ENCODE data around the gene GPR137B.
"Not testable (repeated sequence)": the region's sequence is repeated elsewhere in the genome, so short reads cannot be mapped to it uniquely, and the experiment has no call there.

DNA sequence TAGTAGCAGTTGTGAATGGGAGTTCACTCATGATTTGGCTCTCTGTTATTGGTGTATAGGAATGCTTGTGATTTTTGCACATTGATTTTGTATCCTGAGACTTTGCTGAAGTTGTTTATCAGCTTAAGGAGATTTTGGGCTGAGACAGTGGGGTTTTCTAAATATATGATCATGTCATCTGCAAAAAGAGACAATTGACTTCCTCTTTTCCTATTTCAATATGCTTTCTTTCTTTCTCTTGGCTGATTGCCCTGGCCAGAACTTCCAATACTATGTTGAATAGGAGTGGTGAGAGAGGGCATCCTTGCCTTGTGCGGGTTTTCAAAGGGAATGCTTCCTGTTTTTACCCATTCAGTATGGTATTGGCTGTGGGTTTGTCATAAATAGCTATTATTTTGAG, 45.7 kb downstream of the GPR137B start:
- TF ChIP-seq, protein P1, sequence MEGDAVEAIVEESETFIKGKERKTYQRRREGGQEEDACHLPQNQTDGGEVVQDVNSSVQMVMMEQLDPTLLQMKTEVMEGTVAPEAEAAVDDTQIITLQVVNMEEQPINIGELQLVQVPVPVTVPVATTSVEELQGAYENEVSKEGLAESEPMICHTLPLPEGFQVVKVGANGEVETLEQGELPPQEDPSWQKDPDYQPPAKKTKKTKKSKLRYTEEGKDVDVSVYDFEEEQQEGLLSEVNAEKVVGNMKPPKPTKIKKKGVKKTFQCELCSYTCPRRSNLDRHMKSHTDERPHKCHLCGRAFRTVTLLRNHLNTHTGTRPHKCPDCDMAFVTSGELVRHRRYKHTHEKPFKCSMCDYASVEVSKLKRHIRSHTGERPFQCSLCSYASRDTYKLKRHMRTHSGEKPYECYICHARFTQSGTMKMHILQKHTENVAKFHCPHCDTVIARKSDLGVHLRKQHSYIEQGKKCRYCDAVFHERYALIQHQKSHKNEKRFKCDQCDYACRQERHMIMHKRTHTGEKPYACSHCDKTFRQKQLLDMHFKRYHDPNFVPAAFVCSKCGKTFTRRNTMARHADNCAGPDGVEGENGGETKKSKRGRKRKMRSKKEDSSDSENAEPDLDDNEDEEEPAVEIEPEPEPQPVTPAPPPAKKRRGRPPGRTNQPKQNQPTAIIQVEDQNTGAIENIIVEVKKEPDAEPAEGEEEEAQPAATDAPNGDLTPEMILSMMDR (IDR thresholded peaks at IDR 0.05 in 2 of 3, conservative IDR thresholded peaks at IDR 0.05 in 1 of 3; ENCODE audit: borderline replicate concordance in 1 of 3, insufficient read depth in 1 of 3, low read depth in 2 of 3, low read length in 2 of 3), result not testable (repeated sequence)
- not testable (repeated sequence) for TF ChIP-seq ZFX (IDR thresholded peaks at IDR 0.05); POLR2A (IDR thresholded peaks at IDR 0.05; ENCODE audit: borderline replicate concordance, extremely low read depth, insufficient read depth, insufficient read length); EGR1 (IDR thresholded peaks at IDR 0.05; ENCODE audit: low read depth); SIN3A (IDR thresholded peaks at IDR 0.05; ENCODE audit: low read depth); EZH2phosphoT487 (IDR thresholded peaks at IDR 0.05; ENCODE audit: borderline replicate concordance); EZH2 (IDR thresholded peaks at IDR 0.05); POLR2AphosphoS5 (IDR thresholded peaks at IDR 0.05; ENCODE audit: low read depth, low read length); RAD21 (IDR thresholded peaks at IDR 0.05; ENCODE audit: low read depth); CBX3 (IDR thresholded peaks at IDR 0.05; ENCODE audit: low read depth); SRF (IDR thresholded peaks at IDR 0.05; ENCODE audit: low read depth); CEBPB (IDR thresholded peaks at IDR 0.05; ENCODE audit: low read depth); SP1 (IDR thresholded peaks at IDR 0.05; ENCODE audit: low read depth)
- TF ChIP-seq, protein P2, sequence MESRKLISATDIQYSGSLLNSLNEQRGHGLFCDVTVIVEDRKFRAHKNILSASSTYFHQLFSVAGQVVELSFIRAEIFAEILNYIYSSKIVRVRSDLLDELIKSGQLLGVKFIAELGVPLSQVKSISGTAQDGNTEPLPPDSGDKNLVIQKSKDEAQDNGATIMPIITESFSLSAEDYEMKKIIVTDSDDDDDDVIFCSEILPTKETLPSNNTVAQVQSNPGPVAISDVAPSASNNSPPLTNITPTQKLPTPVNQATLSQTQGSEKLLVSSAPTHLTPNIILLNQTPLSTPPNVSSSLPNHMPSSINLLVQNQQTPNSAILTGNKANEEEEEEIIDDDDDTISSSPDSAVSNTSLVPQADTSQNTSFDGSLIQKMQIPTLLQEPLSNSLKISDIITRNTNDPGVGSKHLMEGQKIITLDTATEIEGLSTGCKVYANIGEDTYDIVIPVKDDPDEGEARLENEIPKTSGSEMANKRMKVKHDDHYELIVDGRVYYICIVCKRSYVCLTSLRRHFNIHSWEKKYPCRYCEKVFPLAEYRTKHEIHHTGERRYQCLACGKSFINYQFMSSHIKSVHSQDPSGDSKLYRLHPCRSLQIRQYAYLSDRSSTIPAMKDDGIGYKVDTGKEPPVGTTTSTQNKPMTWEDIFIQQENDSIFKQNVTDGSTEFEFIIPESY (IDR thresholded peaks at IDR 0.05; ENCODE audit: extremely low read depth, insufficient replicate concordance, low read length), result not testable (repeated sequence)

Measured in HCT116 (cell line).